HEK293 (cell line): ENCODE measurements around the gene AK5.

Experiments
- MYNN ChIP-seq: fragments of 450-650 bp; formaldehyde crosslinking; IDR thresholded peaks from 2 replicates; pipeline ENCODE4 v1.5.1; 2016; ENCODE audit warnings: missing biosample characterization, missing genetic modification characterization, borderline replicate concordance
- YY1 ChIP-seq: fragments of 450-650 bp; formaldehyde crosslinking; IDR thresholded peaks from 2 replicates; pipeline ENCODE4 v1.5.1; 2018; ENCODE audit warnings: missing biosample characterization, missing genetic modification characterization
- ZBTB1 ChIP-seq: fragments of 450-650 bp; formaldehyde crosslinking; IDR thresholded peaks from 2 replicates; pipeline ENCODE4 v1.5.1; 2016; ENCODE audit warnings: missing biosample characterization, missing genetic modification characterization
- ZNF132 ChIP-seq: fragments of 450-650 bp; formaldehyde crosslinking; IDR thresholded peaks from 2 replicates; pipeline ENCODE4 v1.5.1; 2017; ENCODE audit warnings: missing biosample characterization, missing genetic modification characterization, borderline replicate concordance
- ZNF140 ChIP-seq: fragments of 450-650 bp; formaldehyde crosslinking; IDR thresholded peaks from 2 replicates; pipeline ENCODE4 v1.5.1; 2016; ENCODE audit warnings: missing biosample characterization, missing genetic modification characterization
- ZNF146 ChIP-seq: fragments of 450-650 bp; formaldehyde crosslinking; IDR thresholded peaks from 2 replicates; pipeline ENCODE4 v1.5.1; 2016; ENCODE audit warnings: missing biosample characterization, missing genetic modification characterization
- ZNF155 ChIP-seq: fragments of 450-650 bp; formaldehyde crosslinking; IDR thresholded peaks from 2 replicates; pipeline ENCODE4 v1.5.1; 2016; ENCODE audit warnings: missing biosample characterization, missing genetic modification characterization
- ZNF324 ChIP-seq: fragments of 450-650 bp; formaldehyde crosslinking; IDR thresholded peaks from 2 replicates; pipeline ENCODE4 v1.5.1; 2016; ENCODE audit warnings: missing biosample characterization, missing genetic modification characterization
- ZNF530 ChIP-seq: fragments of 450-650 bp; formaldehyde crosslinking; IDR thresholded peaks from 2 replicates; pipeline ENCODE4 v1.5.1; 2016; ENCODE audit warnings: low read depth, missing biosample characterization, missing genetic modification characterization
- ZNF777 ChIP-seq: fragments of 450-650 bp; formaldehyde crosslinking; IDR thresholded peaks from 2 replicates; pipeline ENCODE4 v1.5.1; 2017; ENCODE audit warnings: missing biosample characterization, missing genetic modification characterization, borderline replicate concordance
- ZNF791 ChIP-seq: fragments of 450-650 bp; formaldehyde crosslinking; IDR thresholded peaks from 2 replicates; pipeline ENCODE4 v1.5.1; 2016; ENCODE audit warnings: missing biosample characterization, missing genetic modification characterization
- TF ChIP-seq, protein P1 (sequence below): fragments of 450-650 bp; formaldehyde crosslinking; IDR thresholded peaks from 2 replicates; pipeline ENCODE4 v1.5.1; 2016; ENCODE audit warnings: missing biosample characterization, missing genetic modification characterization
- TF ChIP-seq, protein P2 (sequence below): fragments of 450-650 bp; formaldehyde crosslinking; IDR thresholded peaks from 2 replicates; pipeline ENCODE4 v1.5.1; 2016; ENCODE audit warnings: missing biosample characterization, missing genetic modification characterization

- TF ChIP-seq MYNN (tag by site-specific recombination): no peak
- TF ChIP-seq ZNF155: no peak
- TF ChIP-seq ZNF140 (tag by site-specific recombination): no peak
- TF ChIP-seq, protein P1, sequence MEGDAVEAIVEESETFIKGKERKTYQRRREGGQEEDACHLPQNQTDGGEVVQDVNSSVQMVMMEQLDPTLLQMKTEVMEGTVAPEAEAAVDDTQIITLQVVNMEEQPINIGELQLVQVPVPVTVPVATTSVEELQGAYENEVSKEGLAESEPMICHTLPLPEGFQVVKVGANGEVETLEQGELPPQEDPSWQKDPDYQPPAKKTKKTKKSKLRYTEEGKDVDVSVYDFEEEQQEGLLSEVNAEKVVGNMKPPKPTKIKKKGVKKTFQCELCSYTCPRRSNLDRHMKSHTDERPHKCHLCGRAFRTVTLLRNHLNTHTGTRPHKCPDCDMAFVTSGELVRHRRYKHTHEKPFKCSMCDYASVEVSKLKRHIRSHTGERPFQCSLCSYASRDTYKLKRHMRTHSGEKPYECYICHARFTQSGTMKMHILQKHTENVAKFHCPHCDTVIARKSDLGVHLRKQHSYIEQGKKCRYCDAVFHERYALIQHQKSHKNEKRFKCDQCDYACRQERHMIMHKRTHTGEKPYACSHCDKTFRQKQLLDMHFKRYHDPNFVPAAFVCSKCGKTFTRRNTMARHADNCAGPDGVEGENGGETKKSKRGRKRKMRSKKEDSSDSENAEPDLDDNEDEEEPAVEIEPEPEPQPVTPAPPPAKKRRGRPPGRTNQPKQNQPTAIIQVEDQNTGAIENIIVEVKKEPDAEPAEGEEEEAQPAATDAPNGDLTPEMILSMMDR (tag by site-specific recombination): no peak
- TF ChIP-seq ZNF530 (tag by site-specific recombination): no peak
- no peak for TF ChIP-seq ZNF324 (tag by site-specific recombination)
- TF ChIP-seq ZNF146 (tag by site-specific recombination): no peak
- no peak for TF ChIP-seq ZNF791 (tag by site-specific recombination)
- TF ChIP-seq ZNF777 (tag by site-specific recombination): no peak
- TF ChIP-seq, protein P2, sequence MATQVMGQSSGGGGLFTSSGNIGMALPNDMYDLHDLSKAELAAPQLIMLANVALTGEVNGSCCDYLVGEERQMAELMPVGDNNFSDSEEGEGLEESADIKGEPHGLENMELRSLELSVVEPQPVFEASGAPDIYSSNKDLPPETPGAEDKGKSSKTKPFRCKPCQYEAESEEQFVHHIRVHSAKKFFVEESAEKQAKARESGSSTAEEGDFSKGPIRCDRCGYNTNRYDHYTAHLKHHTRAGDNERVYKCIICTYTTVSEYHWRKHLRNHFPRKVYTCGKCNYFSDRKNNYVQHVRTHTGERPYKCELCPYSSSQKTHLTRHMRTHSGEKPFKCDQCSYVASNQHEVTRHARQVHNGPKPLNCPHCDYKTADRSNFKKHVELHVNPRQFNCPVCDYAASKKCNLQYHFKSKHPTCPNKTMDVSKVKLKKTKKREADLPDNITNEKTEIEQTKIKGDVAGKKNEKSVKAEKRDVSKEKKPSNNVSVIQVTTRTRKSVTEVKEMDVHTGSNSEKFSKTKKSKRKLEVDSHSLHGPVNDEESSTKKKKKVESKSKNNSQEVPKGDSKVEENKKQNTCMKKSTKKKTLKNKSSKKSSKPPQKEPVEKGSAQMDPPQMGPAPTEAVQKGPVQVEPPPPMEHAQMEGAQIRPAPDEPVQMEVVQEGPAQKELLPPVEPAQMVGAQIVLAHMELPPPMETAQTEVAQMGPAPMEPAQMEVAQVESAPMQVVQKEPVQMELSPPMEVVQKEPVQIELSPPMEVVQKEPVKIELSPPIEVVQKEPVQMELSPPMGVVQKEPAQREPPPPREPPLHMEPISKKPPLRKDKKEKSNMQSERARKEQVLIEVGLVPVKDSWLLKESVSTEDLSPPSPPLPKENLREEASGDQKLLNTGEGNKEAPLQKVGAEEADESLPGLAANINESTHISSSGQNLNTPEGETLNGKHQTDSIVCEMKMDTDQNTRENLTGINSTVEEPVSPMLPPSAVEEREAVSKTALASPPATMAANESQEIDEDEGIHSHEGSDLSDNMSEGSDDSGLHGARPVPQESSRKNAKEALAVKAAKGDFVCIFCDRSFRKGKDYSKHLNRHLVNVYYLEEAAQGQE (tag by site-specific recombination): no peak
- TF ChIP-seq ZBTB1 (tag by site-specific recombination): no peak
- no peak for TF ChIP-seq YY1
- no peak for TF ChIP-seq ZNF132 (tag by site-specific recombination)
Measured at GRCh38 chr1:77283701-77284425, 2.0 kb downstream of the AK5 start.
